HCT116 (cell line): Measurements from ENCODE around the gene TMEM116. TPM values are rescaled to one million over a fixed set of nuclear protein-coding genes. Genes with fewer than 3 reads are reported as not detected.

ENCODE experiments used
- ATAC-seq: fragments of 200-7000 bp; cut with Tn5 transposase; 2 replicates; pipeline ENCODE4 v1.9.1; 2020; ENCODE audit warnings: mild to moderate bottlenecking, moderate library complexity
- BruUV-seq: library from RNA; stranded (reverse); fragments of 400-500 nt; replicated peaks from 2 replicates; lab custom pipeline; 2021; lab: Mats Ljungman, UMichigan
- CTCF ChIA-PET: fragments of 300-600 bp; sonication (Branson Sonifier 250); formaldehyde crosslinking; loops from one replicate; lab custom pipeline; 2021; ENCODE audit warnings: antibody characterized with exemption; lab: Charles Lee
- POLR2A ChIA-PET: fragments of 300-600, 350-600 bp; sonication (Branson Sonifier 250); formaldehyde crosslinking; loops from one replicate; lab custom pipeline; 2021; ENCODE audit warnings: antibody characterized with exemption; lab: Charles Lee
- RAD21 ChIA-PET, 2 experiments: fragments of 300-600 bp; sonication (Branson Sonifier 250); formaldehyde crosslinking; loops; one replicate each; lab custom pipeline; 2023; ENCODE audit warnings: low total read pairs in 2 of 2; ENCODE audit not compliant: uncharacterized antibody in 2 of 2, unreplicated experiment in 2 of 2, low non-redundant PET in 1 of 2; lab: Charles Lee
- DNase-seq: peaks from one replicate; pipeline ENCODE4 v3.0.0-alpha.2; 2010; ENCODE audit warnings: low read depth, low spot score
- H2AFZ ChIP-seq: fragments of 200-600 bp; shearing (Covaris generic), sonication (generic); 2 replicates; pipeline ENCODE4 v1.6.1; 2017; ENCODE audit warnings: low read depth, mixed run types, mixed read lengths, antibody characterized with exemption, low read length; ENCODE audit not compliant: poor library complexity, severe bottlenecking
- H3K27ac ChIP-seq: 2 replicates; pipeline ENCODE4 v1.5.1; 2012; ENCODE audit warnings: low read depth, low read length
- H3K27me3 ChIP-seq: fragments of 200-600 bp; sonication (generic); 2 replicates; pipeline ENCODE4 v1.6.1; 2016; ENCODE audit warnings: mixed run types, low read length, mixed read lengths; ENCODE audit not compliant: insufficient read depth
- H3K36me3 ChIP-seq, 2 experiments: fragments of 200-500 bp in 1 of 2; fragments of 200-600 bp in 1 of 2; sonication (Bioruptor generic) in 1 of 2; sonication (generic) in 1 of 2; 2 replicates each; pipeline versions ENCODE4 v1.5.1 to v1.6.1; 2014 to 2016; ENCODE audit warnings: low read length in 2 of 2, inconsistent platforms in 1 of 2, mixed read lengths in 1 of 2, mixed run types in 1 of 2; ENCODE audit not compliant: insufficient read depth in 2 of 2, control insufficient read depth in 1 of 2
- H3K4me1 ChIP-seq, 2 experiments: fragments of 200-600 bp in 1 of 2; sonication (generic) in 1 of 2; 2 replicates each; pipeline versions ENCODE4 v1.5.1 to v1.6.1; 2012 to 2017; ENCODE audit warnings: low read length in 2 of 2, inconsistent platforms in 1 of 2, mild to moderate bottlenecking in 1 of 2, mixed read lengths in 1 of 2, mixed run types in 1 of 2, moderate library complexity in 1 of 2; ENCODE audit not compliant: insufficient read depth in 2 of 2, control insufficient read depth in 1 of 2
- H3K4me2 ChIP-seq: fragments of 200-600 bp; sonication (generic); 2 replicates; pipeline ENCODE4 v1.6.1; 2017; ENCODE audit warnings: mixed run types, low read length, mixed read lengths
- H3K4me3 ChIP-seq, 2 experiments: fragments of 200-600 bp in 1 of 2; sonication (generic) in 1 of 2; replicated peaks in 1 of 2; 2 replicates each; pipeline ENCODE4 v1.5.1; 2011 to 2016; ENCODE audit warnings: low read length in 2 of 2, control low read depth in 1 of 2, low read depth in 1 of 2, mild to moderate bottlenecking in 1 of 2, mixed read lengths in 1 of 2, mixed run types in 1 of 2
- H3K79me2 ChIP-seq: fragments of 200-600 bp; sonication (generic); 2 replicates; pipeline ENCODE4 v1.6.1; 2017; ENCODE audit warnings: mild to moderate bottlenecking, mixed run types, low read length, moderate library complexity, mixed read lengths; ENCODE audit not compliant: insufficient read depth
- H3K9ac ChIP-seq: fragments of 200-600 bp; sonication (generic); 2 replicates; pipeline ENCODE4 v1.6.1; 2016; ENCODE audit warnings: low read length, mixed read lengths
- H3K9me2 ChIP-seq: fragments of 200-600 bp; sonication (generic), shearing (Covaris generic); 2 replicates; pipeline ENCODE4 v1.6.1; 2017; ENCODE audit warnings: mixed run types, mild to moderate bottlenecking, moderate library complexity; ENCODE audit not compliant: insufficient read depth
- H3K9me3 ChIP-seq, 2 experiments: fragments of 200-500 bp in 1 of 2; fragments of 200-600 bp in 1 of 2; sonication (Bioruptor generic) in 1 of 2; sonication (generic) in 1 of 2; 2 replicates each; pipeline ENCODE4 v1.6.1; 2014 to 2017; ENCODE audit warnings: low read length in 2 of 2, mixed read lengths in 2 of 2, inconsistent platforms in 1 of 2, low read depth in 1 of 2, mild to moderate bottlenecking in 1 of 2, mixed run types in 1 of 2, moderate library complexity in 1 of 2; ENCODE audit not compliant: control insufficient read depth in 1 of 2, insufficient read depth in 1 of 2
- H4K20me1 ChIP-seq: fragments of 200-600 bp; sonication (generic), shearing (Covaris generic); 2 replicates; pipeline ENCODE4 v1.6.1; 2017; ENCODE audit warnings: mixed run types, mild to moderate bottlenecking, moderate library complexity; ENCODE audit not compliant: insufficient read depth
- CTCF ChIP-seq, 3 experiments: fragments of 200-600 bp in 1 of 3; sonication (generic) in 1 of 3; IDR thresholded peaks in 2 of 3; conservative IDR thresholded peaks in 1 of 3; 2 replicates each; pipeline ENCODE4 v1.5.1; 2012 to 2017; ENCODE audit warnings: low read depth in 2 of 3, low read length in 2 of 3, antibody characterized with exemption in 1 of 3, borderline replicate concordance in 1 of 3, control low read depth in 1 of 3, mild to moderate bottlenecking in 1 of 3, mixed read lengths in 1 of 3, mixed run types in 1 of 3, moderate library complexity in 1 of 3; ENCODE audit not compliant: insufficient read depth in 1 of 3
- EZH2phosphoT487 ChIP-seq: fragments of 200-600 bp; IDR thresholded peaks from 2 replicates; pipeline ENCODE4 v1.6.1; 2018; ENCODE audit warnings: antibody characterized with exemption, borderline replicate concordance
- RAD21 ChIP-seq: IDR thresholded peaks from 2 replicates; pipeline ENCODE4 v1.6.1; 2012; ENCODE audit warnings: low read depth, mild to moderate bottlenecking
- ZBTB33 ChIP-seq: IDR thresholded peaks from 2 replicates; pipeline ENCODE4 v1.6.1; 2011; ENCODE audit warnings: mild to moderate bottlenecking, low read length, moderate library complexity; ENCODE audit not compliant: insufficient replicate concordance; ENCODE audit errors: extremely low read depth
- intact Hi-C: fragments of 100-400 bp; cut with micrococcal nuclease; formaldehyde crosslinking; loops from 2 replicates; pipeline ENCODE4 v1.10.0; 2022
- total RNA-seq: library from RNA; stranded (reverse); gene quantifications from one replicate; pipeline ENCODE4 v1.2.1, GENCODE V29; 2021; ENCODE audit not compliant: unreplicated experiment

Gene TMEM116
- total RNA-seq, 1 experiment from 2014 or later = 6.8 TPM

- POLR2A ChIA-PET = no interaction called here
- no peaks in the 10 kb centered on the region for H3K36me3 ChIP-seq
- BruUV-seq = no TSS peak
Measured at GRCh38 chr12:111904446-111904975, 108.5 kb downstream of the TMEM116 start.

GRCh38 chr12:111901182-111901581 lies 111.8 kb downstream of the TMEM116 start:
- POLR2A ChIA-PET = no interaction called here
- BruUV-seq = no TSS peak
- no peak overlapping the region for H2AFZ ChIP-seq

More at GRCh38 chr12:111904446-111904975, 108.5 kb downstream of the TMEM116 start:
- Histone ChIP-seq H3K9me3 (0 out of 4 replicates have a peak, but pooled peaks cover 0 to 5% of the 10 kb centered on the region in 2 experiments), H3K4me2 (no peak overlapping the region), H2AFZ (no peak overlapping the region), H3K9me2 (no peaks in the 10 kb centered on the region), H3K27me3 (no peaks in the 10 kb centered on the region), H3K9ac (no peak overlapping the region), H3K79me2 (no peaks in the 10 kb centered on the region), H3K4me3 (no peak overlapping the region), H4K20me1 (no peaks in the 10 kb centered on the region), H3K27ac (no peak overlapping the region), H3K4me1 (no peaks in the 10 kb centered on the region)
- ChIA-PET CTCF (no interaction called here), RAD21 (interaction anchor here in 1 of 2 experiments (0.7 kb wide), 1 partner anchor 63 kb away, joined by 3 read pairs; the partner anchor contains the start of gene MAPKAPK5)
- DNase-seq (no peak), ATAC-seq (no peak)
- intact Hi-C loops = no loop called here
- TF ChIP-seq EZH2phosphoT487 = no peak

More at GRCh38 chr12:111901182-111901581, 111.8 kb downstream of the TMEM116 start:
- TF ChIP-seq CTCF (IDR thresholded peaks at IDR 0.05 in 2 of 3, conservative IDR thresholded peaks at IDR 0.05 in 1 of 3; ENCODE audit: borderline replicate concordance in 1 of 3, insufficient read depth in 1 of 3, low read depth in 2 of 3, low read length in 2 of 3) = peak in 1 of 3 experiments; percentile 21; a peak in 1 of 6 replicates
- TF ChIP-seq RAD21 = peak; percentile 39; the same call in 1 of the 2 replicates
- TF ChIP-seq ZBTB33 = no peak
- TF ChIP-seq, all 23 proteins: peak for 2
- ChIA-PET CTCF (no interaction called here), RAD21 (no interaction called here)
- Histone ChIP-seq H3K4me2 (no peak overlapping the region), H3K9ac (no peak overlapping the region), H3K27ac (no peak overlapping the region), H3K4me3 (no peak overlapping the region), H3K4me1 (no peaks in the 10 kb centered on the region), H4K20me1 (peaks cover 3% of the 10 kb centered on the region; the same call in 1 of the 2 replicates), H3K9me2 (no peaks in the 10 kb centered on the region), H3K36me3 (no peaks in the 10 kb centered on the region), H3K9me3 (no peaks in the 10 kb centered on the region), H3K27me3 (no peaks in the 10 kb centered on the region), H3K79me2 (no peaks in the 10 kb centered on the region)
- peak; percentile 66 for ATAC-seq
- no peak for DNase-seq
- intact Hi-C loops = no loop called here
